ENCODE data around the gene UBR1.
"Not testable (repeated sequence)": the region's sequence is repeated elsewhere in the genome, so short reads cannot be mapped to it uniquely, and the experiment has no call there.

UBR1 gene

GRCh38 chr15:42920519-42921341 lies 185.1 kb downstream of the UBR1 start, which contains the start of gene TTBK2:
Gene TTBK2 (minus strand): TSS chr15:42920778. CDS start chr15:42878617, 42,161 bp downstream.
- peak; percentile 60 to 99 for DNase-seq (ENCODE audit: low read depth in 1 of 2, low spot score in 1 of 2)
- TF ChIP-seq JUND (IDR thresholded peaks at IDR 0.05; ENCODE audit: low read depth) = no peak
- in situ Hi-C loops (cut with HindIII; ENCODE audit: low pct_unique_long_range_greater_than_20kb, low sequenced_read_pairs) = no loop called here

GRCh38 chr15:42919799-42920518 lies 185.9 kb downstream of the UBR1 start:
- in situ Hi-C loops (cut with HindIII; ENCODE audit: low pct_unique_long_range_greater_than_20kb, low sequenced_read_pairs) = no loop called here
- peak in 1 of 2 experiments; percentile 60 for DNase-seq (ENCODE audit: low read depth in 1 of 2, low spot score in 1 of 2)
- no peak for TF ChIP-seq JUND (IDR thresholded peaks at IDR 0.05; ENCODE audit: low read depth)

- in situ Hi-C loops (cut with HindIII; ENCODE audit: low pct_unique_long_range_greater_than_20kb, low sequenced_read_pairs) = no loop called here
- no peak for TF ChIP-seq JUND (IDR thresholded peaks at IDR 0.05; ENCODE audit: low read depth)
- no peak for DNase-seq (ENCODE audit: low read depth in 1 of 2, low spot score in 1 of 2)
Measured at GRCh38 chr15:42919308-42919707, 186.5 kb downstream of the UBR1 start.

- in situ Hi-C loops (cut with HindIII; ENCODE audit: low pct_unique_long_range_greater_than_20kb, low sequenced_read_pairs) = no loop called here
- DNase-seq (ENCODE audit: low read depth in 1 of 2, low spot score in 1 of 2) = no peak
- TF ChIP-seq JUND (IDR thresholded peaks at IDR 0.05; ENCODE audit: low read depth) = no peak
Measured at GRCh38 chr15:42918047-42918446, 187.8 kb downstream of the UBR1 start.

- no peak for DNase-seq (ENCODE audit: low read depth in 1 of 2, low spot score in 1 of 2)
- in situ Hi-C loops (cut with HindIII; ENCODE audit: low pct_unique_long_range_greater_than_20kb, low sequenced_read_pairs) = no loop called here
- no peak for TF ChIP-seq JUND (IDR thresholded peaks at IDR 0.05; ENCODE audit: low read depth)
Measured at GRCh38 chr15:42915654-42916315, 190.1 kb downstream of the UBR1 start.

- no peak for DNase-seq (ENCODE audit: low read depth in 1 of 2, low spot score in 1 of 2)
- no peak for TF ChIP-seq JUND (IDR thresholded peaks at IDR 0.05; ENCODE audit: low read depth)
- in situ Hi-C loops (cut with HindIII; ENCODE audit: low pct_unique_long_range_greater_than_20kb, low sequenced_read_pairs) = no loop called here
Measured at GRCh38 chr15:42914728-42915497, 190.9 kb downstream of the UBR1 start.

GRCh38 chr15:42911058-42911592 lies 194.7 kb downstream of the UBR1 start:
- no peak for TF ChIP-seq JUND (IDR thresholded peaks at IDR 0.05; ENCODE audit: low read depth)
- in situ Hi-C loops (cut with HindIII; ENCODE audit: low pct_unique_long_range_greater_than_20kb, low sequenced_read_pairs) = no loop called here
- no peak for DNase-seq (ENCODE audit: low read depth in 1 of 2, low spot score in 1 of 2)

- DNase-seq (ENCODE audit: low read depth in 1 of 2, low spot score in 1 of 2) = no peak
- in situ Hi-C loops (cut with HindIII; ENCODE audit: low pct_unique_long_range_greater_than_20kb, low sequenced_read_pairs) = no loop called here
- TF ChIP-seq JUND (IDR thresholded peaks at IDR 0.05; ENCODE audit: low read depth) = no peak
Measured at GRCh38 chr15:42908538-42908937, 197.3 kb downstream of the UBR1 start.

- no peak for TF ChIP-seq JUND (IDR thresholded peaks at IDR 0.05; ENCODE audit: low read depth)
- DNase-seq (ENCODE audit: low read depth in 1 of 2, low spot score in 1 of 2) = no peak
- in situ Hi-C loops (cut with HindIII; ENCODE audit: low pct_unique_long_range_greater_than_20kb, low sequenced_read_pairs) = no loop called here
Measured at GRCh38 chr15:42903388-42904324, 202.2 kb downstream of the UBR1 start.

- in situ Hi-C loops (cut with HindIII; ENCODE audit: low pct_unique_long_range_greater_than_20kb, low sequenced_read_pairs); DNase-seq (ENCODE audit: low read depth in 1 of 2, low spot score in 1 of 2): not testable (repeated sequence)
Measured at GRCh38 chr15:42893911-42894310, 211.9 kb downstream of the UBR1 start.
